GM19467 (cell line): ENCODE results near the gene MDFI.

Experiments used
- ATAC-seq: cut with Tn5 transposase; IDR thresholded peaks from one replicate; pipeline ENCODE4 v1.9.1; 2021; ENCODE audit warnings: mild to moderate bottlenecking, moderate library complexity; ENCODE audit not compliant: unreplicated experiment

The MDFI gene

GRCh38 chr6:41638002-41638934 lies at the start of gene MDFI:
MDFI (plus strand) TSS chr6:41638468; CDS start chr6:41638750, 282 bp downstream.
- no peak for ATAC-seq

- no peak for ATAC-seq
These were observed 49.0 kb upstream of the MDFI start for GRCh38 chr6:41589223-41589622.

DNA sequence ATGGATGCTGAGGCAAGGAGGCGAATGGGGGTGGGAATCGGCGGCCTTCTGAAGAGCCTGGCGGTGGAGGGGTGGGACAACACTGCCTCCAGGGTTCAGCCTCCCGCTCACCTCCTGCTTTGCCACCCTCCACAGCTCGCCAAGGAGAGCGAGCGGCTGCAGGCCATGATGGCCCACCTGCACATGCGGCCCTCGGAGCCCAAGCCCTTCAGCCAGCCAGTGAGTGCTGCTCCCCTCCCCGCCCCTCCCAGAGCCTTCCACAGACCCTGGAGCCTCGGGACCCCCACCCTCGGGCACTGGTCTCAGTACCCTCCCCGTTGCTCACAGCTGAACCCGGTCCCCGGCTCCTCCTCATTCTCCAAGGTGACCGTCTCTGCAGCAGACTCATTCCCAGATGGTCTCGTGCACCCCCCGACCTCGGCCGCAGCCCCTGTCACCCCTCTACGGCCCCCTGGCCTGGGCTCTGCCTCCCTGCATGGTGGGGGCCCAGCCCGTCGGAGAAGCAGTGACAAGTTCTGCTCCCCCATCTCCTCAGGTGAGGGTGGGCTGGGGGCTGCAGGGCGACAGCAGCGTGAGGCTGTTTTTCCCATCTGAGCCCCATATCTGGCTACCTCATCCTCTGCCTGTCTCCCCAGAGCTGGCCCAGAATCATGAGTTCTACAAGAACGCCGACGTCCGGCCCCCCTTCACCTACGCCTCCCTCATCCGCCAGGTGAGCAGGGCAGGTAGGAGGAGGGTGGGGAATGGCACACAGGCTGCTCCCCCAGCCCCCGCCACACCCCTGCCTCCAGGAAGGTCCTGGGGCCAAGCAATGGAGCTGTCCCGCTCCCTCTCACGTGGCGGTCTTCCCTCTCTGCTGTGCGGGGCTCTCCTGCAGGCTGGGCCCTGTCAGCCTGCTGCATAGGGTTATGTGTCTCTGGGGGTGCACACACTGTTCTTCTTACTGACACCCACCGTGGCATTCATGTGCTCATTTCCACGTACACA lies 48.3 kb upstream of the MDFI start:
- no peak for ATAC-seq

GRCh38 chr6:41591122-41591521 lies 47.1 kb upstream of the MDFI start:
- ATAC-seq = no peak

- no peak for ATAC-seq
These were observed 46.3 kb upstream of the MDFI start for GRCh38 chr6:41591859-41592502.

GRCh38 chr6:41593406-41593805 lies 44.9 kb upstream of the MDFI start:
- no peak for ATAC-seq

GRCh38 chr6:41593839-41594238 lies 44.4 kb upstream of the MDFI start:
- ATAC-seq = no peak

DNA sequence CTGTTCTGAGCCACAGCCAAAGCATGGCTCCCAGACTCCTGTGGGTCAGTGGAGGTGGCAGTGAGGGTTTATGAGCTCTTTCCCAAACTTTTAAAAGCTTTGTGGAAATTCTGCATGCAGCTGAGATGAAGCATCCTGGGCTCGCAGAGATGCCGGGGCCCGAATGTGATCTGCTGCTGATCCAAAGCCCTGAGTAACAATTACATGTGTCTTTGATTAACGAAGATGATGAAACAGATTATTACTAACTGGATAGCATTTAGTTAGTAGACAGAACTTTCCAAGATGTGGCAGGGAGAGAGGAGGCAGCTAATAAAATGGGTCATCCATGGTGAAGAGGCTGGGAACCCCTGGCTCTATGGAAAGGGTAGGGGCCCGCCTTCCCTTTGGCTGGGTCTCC lies 43.9 kb upstream of the MDFI start:
- ATAC-seq = no peak

DNA sequence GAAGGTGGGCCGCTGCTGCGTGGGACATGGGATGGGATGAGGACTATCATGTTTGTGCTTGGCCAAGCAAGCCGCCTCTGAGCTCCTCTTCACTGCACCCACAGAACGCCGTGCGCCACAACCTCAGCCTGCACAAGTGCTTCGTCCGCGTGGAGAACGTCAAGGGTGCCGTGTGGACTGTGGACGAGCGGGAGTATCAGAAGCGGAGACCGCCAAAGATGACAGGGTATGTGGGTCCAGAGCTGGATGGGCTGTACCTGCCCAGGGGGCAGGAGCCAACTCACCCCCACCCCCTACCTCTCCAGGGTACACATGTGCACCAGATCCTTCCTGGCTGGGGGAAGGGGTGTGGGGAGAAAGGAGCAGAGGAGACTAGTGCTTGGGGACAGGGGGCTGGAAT lies 43.5 kb upstream of the MDFI start:
- ATAC-seq = no peak

DNA sequence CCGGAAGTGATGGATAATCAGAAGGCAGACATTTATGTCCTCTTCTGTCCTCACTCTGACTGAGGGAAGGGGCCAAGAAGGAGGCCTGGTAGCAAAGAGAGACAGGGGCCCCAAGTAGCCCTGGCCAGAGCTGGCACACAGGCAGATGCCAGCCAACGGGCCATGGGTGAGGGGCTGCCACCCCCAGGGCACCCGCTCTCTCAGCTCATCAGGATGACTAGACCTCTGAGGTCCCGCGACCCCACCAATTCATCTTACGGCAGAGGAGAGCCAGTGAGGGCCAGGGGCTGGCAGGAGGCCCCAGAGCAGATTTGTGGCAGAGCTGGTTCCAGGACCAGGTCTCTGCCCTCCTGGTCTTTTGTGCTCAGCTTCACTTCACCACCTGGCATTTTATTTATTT lies 43.1 kb upstream of the MDFI start:
- no peak for ATAC-seq

DNA sequence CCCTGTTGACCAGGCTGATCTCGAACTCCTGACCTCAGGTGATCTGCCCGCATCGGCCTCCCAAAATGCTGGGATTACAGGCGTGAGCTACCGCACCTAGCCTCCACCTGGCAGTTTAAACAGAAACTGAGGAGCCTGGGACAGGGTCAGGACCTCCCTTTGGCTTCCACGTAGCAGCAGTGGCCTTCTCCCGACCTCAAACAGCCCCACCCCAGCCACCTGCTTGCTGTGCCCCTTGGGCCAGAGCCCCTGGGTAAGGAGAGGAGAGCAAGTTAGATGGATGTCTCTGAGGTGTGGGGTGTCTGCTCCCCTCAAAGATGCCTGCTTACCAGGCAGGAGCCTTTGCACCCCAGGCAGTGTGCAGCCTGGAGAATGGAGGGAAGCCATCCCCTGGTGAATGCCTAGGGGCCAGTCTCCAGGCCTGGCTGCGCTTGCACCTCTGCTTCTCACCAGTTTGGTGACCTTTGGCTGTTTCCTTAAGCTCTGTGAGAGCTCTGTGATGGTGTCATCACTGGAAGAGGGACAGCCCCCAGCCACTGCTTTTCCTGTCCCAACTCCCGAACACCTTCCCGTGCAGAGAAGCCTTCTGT lies 42.1 kb upstream of the MDFI start:
- ATAC-seq = no peak

- no peak for ATAC-seq
These were observed 41.5 kb upstream of the MDFI start for GRCh38 chr6:41596807-41597206.

- no peak for ATAC-seq
These were observed 40.8 kb upstream of the MDFI start for GRCh38 chr6:41597246-41598000.

DNA sequence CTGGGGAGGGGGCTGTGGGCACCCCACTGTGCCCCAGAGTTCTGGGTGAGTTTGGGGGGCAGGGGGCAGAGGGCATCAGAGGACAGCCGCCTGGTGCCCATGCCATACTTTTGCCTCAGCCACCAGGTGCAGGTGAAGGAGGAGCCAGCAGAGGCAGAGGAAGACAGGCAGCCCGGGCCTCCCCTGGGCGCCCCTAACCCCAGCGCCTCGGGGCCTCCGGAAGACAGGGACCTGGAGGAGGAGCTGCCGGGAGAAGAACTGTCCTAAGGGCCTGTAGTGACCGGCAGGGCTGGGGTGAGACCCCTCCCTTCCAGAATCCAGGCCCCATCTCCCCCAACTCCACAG lies 39.6 kb upstream of the MDFI start:
- ATAC-seq = no peak

- no peak for ATAC-seq
These were observed 39.0 kb upstream of the MDFI start for GRCh38 chr6:41599015-41599851.

- no peak for ATAC-seq
These were observed 38.3 kb upstream of the MDFI start for GRCh38 chr6:41599852-41600445.

DNA sequence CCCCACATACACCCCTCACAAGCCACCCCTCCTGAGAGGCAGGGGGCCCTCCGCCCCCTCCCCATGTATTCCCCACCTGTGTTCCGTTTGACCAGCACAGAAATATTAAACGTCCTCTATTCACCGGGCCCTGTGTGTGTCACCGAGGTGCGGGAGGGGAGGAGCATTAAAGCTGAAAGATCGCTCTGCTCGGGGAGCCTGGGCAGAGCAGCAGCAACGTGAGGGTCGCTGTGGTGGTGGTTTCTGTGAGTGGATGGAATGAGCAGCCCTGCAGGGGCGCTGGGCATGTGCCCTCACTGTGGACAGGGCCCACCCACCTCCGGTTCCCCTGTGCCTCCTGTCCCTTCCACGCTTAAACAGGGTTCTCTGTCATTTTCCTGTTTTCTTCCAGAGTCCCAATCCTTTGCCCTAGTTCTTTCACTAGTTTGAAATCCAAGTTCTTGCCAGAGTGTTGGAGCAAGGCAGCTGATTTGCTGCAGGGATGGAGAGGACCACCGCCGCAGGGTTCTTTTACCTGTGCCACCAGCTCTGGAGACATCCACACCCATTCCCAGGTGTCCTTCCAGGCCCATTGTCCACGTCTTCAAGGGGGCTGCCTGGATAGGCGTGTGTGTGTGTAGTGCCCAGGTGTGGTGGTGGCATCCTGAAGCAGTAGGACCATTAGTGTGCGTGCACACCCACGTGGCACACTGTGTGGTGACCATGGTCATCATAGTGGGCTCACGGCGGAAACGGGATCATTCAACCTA lies 37.6 kb upstream of the MDFI start:
- ATAC-seq = no peak

- ATAC-seq = no peak
These were observed 37.1 kb upstream of the MDFI start for GRCh38 chr6:41601248-41601549.
